Right lobe of liver (tissue), 4 donors: ENCODE measurements around the gene SOSTDC1.

Source experiments
- POLR2A ChIP-seq: fragments of 450-650 bp; IDR thresholded peaks from one replicate; pipeline ENCODE4 v1.6.1; 2017; ENCODE audit warnings: antibody characterized with exemption, mild to moderate bottlenecking
- TF ChIP-seq, protein P1 (sequence below), 4 donors: fragments of 200-600 bp in 3 of 4; fragments of 450-650 bp in 1 of 4; IDR thresholded peaks; one replicate each; pipeline versions ENCODE4 v1.5.1 to v1.8.0; 2016 to 2022; ENCODE audit warnings: antibody characterized with exemption in 4 of 4, mild to moderate bottlenecking in 2 of 4
- donor health status: DM: no; HTN: no; CAD: no.
- donor health status: DM: no; HTN: no; CAD: no.
- donor health status: DM: no; HTN: yes; CAD: no.

- TF ChIP-seq, protein P1, sequence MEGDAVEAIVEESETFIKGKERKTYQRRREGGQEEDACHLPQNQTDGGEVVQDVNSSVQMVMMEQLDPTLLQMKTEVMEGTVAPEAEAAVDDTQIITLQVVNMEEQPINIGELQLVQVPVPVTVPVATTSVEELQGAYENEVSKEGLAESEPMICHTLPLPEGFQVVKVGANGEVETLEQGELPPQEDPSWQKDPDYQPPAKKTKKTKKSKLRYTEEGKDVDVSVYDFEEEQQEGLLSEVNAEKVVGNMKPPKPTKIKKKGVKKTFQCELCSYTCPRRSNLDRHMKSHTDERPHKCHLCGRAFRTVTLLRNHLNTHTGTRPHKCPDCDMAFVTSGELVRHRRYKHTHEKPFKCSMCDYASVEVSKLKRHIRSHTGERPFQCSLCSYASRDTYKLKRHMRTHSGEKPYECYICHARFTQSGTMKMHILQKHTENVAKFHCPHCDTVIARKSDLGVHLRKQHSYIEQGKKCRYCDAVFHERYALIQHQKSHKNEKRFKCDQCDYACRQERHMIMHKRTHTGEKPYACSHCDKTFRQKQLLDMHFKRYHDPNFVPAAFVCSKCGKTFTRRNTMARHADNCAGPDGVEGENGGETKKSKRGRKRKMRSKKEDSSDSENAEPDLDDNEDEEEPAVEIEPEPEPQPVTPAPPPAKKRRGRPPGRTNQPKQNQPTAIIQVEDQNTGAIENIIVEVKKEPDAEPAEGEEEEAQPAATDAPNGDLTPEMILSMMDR (IDR thresholded peaks at IDR 0.05), result no peak
- no peak for TF ChIP-seq POLR2A
These were observed 13.6 kb upstream of the SOSTDC1 start for GRCh38 chr7:16479161-16479560.
